C4-2B (cell line): ENCODE measurements around the gene BNC2.

Experiments used
- CTCF ChIP-seq: fragments of 450-650 bp; conservative IDR thresholded peaks from 2 replicates; pipeline ENCODE4 v1.5.1; 2017; ENCODE audit warnings: mild to moderate bottlenecking
- ZFX ChIP-seq: fragments of 450-650 bp; IDR thresholded peaks from 2 replicates; pipeline ENCODE4 v1.6.1; 2017

- TF ChIP-seq CTCF, result no peak
- TF ChIP-seq ZFX, result no peak
Measured at GRCh38 chr9:16625161-16625631, 245.3 kb downstream of the BNC2 start.
